ENCODE results near the gene SHROOM3.

DNA sequence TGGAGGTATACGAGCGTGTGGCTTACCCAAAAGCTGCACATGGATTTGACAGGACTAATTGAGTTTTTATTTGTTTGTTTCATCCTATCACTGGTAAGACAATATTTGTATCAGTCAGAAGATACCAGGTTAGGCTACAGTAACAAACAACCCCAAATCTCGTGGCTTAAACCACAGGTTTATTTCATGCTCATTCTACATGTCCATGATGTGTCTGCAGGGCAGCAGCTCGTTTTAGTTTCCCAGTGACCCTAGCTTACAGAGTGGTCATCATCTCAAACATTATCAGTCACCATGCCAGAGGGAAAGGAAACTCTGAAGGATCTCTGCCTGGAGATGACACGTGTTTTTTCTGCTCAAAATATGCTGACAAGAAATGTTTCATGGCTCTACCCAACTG is 108.3 kb downstream of the SHROOM3 start:
- TF ChIP-seq POLR2A (IDR thresholded peaks at IDR 0.05; ENCODE audit: low read depth) (no peak), CTCF (IDR thresholded peaks at IDR 0.05) (no peak)

Data from esophagus muscularis mucosa (tissue), 3 donors.